ENCODE results near the gene RAP1A. TPM values are rescaled to one million over a fixed set of nuclear protein-coding genes. Genes with fewer than 3 reads are reported as not detected.

RAP1A gene
- total RNA-seq, 1 donor from 2014 or later = 118 TPM

- no peaks in the 10 kb centered on the region for H3K27me3 ChIP-seq
- H3K9me3 ChIP-seq = no peaks in the 10 kb centered on the region
- no peak for TF ChIP-seq CTCF (IDR thresholded peaks at IDR 0.05)
- peaks cover 4% of the 10 kb centered on the region for H3K4me1 ChIP-seq
- intact Hi-C loops (cut with DNase I) = no loop called here
- no peak overlapping the region for H3K4me3 ChIP-seq
- peaks cover 68% of the 10 kb centered on the region for H3K36me3 ChIP-seq
- no peak overlapping the region for H3K27ac ChIP-seq
- ATAC-seq (no peak), DNase-seq (no peak)
Observed at GRCh38 chr1:111709986-111710385, 90.4 kb downstream of the RAP1A start.

- TF ChIP-seq CTCF (IDR thresholded peaks at IDR 0.05) = no peak
- ATAC-seq (no peak), DNase-seq (no peak)
- no peak overlapping the region for H3K27ac ChIP-seq
- H3K36me3 ChIP-seq = peaks cover 21% of the 10 kb centered on the region
- no peaks in the 10 kb centered on the region for H3K27me3 ChIP-seq
- H3K4me1 ChIP-seq = peaks cover 12% of the 10 kb centered on the region
- intact Hi-C loops (cut with DNase I) = no loop called here
- no peak overlapping the region for H3K4me3 ChIP-seq
- no peaks in the 10 kb centered on the region for H3K9me3 ChIP-seq
Observed at GRCh38 chr1:111716333-111716732, 96.7 kb downstream of the RAP1A start.

GRCh38 chr1:111717450-111717849 lies 97.9 kb downstream of the RAP1A start:
- Histone ChIP-seq H3K4me1 (peaks cover 21% of the 10 kb centered on the region), H3K27me3 (no peaks in the 10 kb centered on the region), H3K4me3 (no peak overlapping the region), H3K27ac (no peak overlapping the region), H3K36me3 (peaks cover 11% of the 10 kb centered on the region), H3K9me3 (no peaks in the 10 kb centered on the region)
- ATAC-seq = no peak
- DNase-seq = no peak
- intact Hi-C loops (cut with DNase I) = no loop called here
- TF ChIP-seq CTCF (IDR thresholded peaks at IDR 0.05) = no peak

- intact Hi-C loops (cut with DNase I) = no loop called here
Observed at GRCh38 chr1:111719135-111719534, 99.5 kb downstream of the RAP1A start.

GRCh38 chr1:111719674-111720132 lies 100.1 kb downstream of the RAP1A start:
- DNase-seq (no peak), ATAC-seq (peak; percentile 32)
- Histone ChIP-seq H3K4me1 (peaks cover 33% of the 10 kb centered on the region), H3K9me3 (no peaks in the 10 kb centered on the region), H3K27me3 (no peaks in the 10 kb centered on the region), H3K36me3 (peaks cover 4% of the 10 kb centered on the region), H3K4me3 (no peak overlapping the region), H3K27ac (peak overlapping the region; percentile 68)
- TF ChIP-seq CTCF (IDR thresholded peaks at IDR 0.05) = no peak
- intact Hi-C loops (cut with DNase I) = no loop called here

More at GRCh38 chr1:111719135-111719534, 99.5 kb downstream of the RAP1A start:
- TF ChIP-seq CTCF (IDR thresholded peaks at IDR 0.05) = no peak
- H3K4me3 ChIP-seq = no peak overlapping the region
- H3K9me3 ChIP-seq = no peaks in the 10 kb centered on the region
- peaks cover 4% of the 10 kb centered on the region for H3K36me3 ChIP-seq
- peaks cover 33% of the 10 kb centered on the region for H3K4me1 ChIP-seq
- DNase-seq = no peak
- no peak for ATAC-seq
- H3K27ac ChIP-seq = no peak overlapping the region
- H3K27me3 ChIP-seq = no peaks in the 10 kb centered on the region

Data from upper lobe of right lung (tissue), 1 donor.